Right lobe of liver (tissue), 4 donors: ENCODE results near the gene SOCS7.

Source experiments
- POLR2A ChIP-seq: fragments of 450-650 bp; IDR thresholded peaks from one replicate; pipeline ENCODE4 v1.6.1; 2017; ENCODE audit warnings: antibody characterized with exemption, mild to moderate bottlenecking
- TF ChIP-seq, protein P1 (sequence below), 4 donors: fragments of 200-600 bp in 3 of 4; fragments of 450-650 bp in 1 of 4; IDR thresholded peaks; one replicate each; pipeline versions ENCODE4 v1.5.1 to v1.8.0; 2016 to 2022; ENCODE audit warnings: antibody characterized with exemption in 4 of 4, mild to moderate bottlenecking in 2 of 4
- donor health status: DM: no; HTN: no; CAD: no.
- donor health status: DM: no; HTN: no; CAD: no.
- donor health status: DM: no; HTN: yes; CAD: no.

DNA sequence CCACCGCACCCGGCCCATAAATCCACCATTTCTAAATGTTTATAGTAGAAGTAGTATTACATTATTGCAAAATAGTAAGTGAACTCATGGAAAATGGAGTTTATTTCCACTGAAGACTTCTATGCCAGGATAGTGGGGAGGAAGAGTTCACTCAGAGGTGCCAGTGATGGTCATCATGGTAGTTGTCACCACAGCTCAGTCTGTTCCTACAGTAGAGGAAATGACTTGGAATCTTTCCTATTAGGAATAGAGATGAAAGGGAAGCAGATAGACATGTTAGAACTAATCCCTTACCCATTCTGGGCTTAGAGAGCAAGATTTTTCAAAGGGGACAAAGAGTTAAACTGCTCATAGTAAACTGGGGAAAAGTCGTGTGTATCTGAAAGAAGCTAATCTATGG is 34.6 kb upstream of the SOCS7 start:
- TF ChIP-seq, protein P1, sequence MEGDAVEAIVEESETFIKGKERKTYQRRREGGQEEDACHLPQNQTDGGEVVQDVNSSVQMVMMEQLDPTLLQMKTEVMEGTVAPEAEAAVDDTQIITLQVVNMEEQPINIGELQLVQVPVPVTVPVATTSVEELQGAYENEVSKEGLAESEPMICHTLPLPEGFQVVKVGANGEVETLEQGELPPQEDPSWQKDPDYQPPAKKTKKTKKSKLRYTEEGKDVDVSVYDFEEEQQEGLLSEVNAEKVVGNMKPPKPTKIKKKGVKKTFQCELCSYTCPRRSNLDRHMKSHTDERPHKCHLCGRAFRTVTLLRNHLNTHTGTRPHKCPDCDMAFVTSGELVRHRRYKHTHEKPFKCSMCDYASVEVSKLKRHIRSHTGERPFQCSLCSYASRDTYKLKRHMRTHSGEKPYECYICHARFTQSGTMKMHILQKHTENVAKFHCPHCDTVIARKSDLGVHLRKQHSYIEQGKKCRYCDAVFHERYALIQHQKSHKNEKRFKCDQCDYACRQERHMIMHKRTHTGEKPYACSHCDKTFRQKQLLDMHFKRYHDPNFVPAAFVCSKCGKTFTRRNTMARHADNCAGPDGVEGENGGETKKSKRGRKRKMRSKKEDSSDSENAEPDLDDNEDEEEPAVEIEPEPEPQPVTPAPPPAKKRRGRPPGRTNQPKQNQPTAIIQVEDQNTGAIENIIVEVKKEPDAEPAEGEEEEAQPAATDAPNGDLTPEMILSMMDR (IDR thresholded peaks at IDR 0.05) = no peak
- no peak for TF ChIP-seq POLR2A
